Esophagus squamous epithelium (tissue), 5 donors: ENCODE data around the gene RFX1. TPM values are rescaled to one million over a fixed set of nuclear protein-coding genes. Genes with fewer than 3 reads are reported as not detected.

Source experiments
- DNase-seq: peaks from one replicate; lab custom pipeline; 2025; lab: John Stamatoyannopoulos, UW
- H3K27ac ChIP-seq, 4 donors: fragments of 200-600 bp; sonication (generic); one replicate each; pipeline ENCODE4 v1.5.1; 2016 to 2019; ENCODE audit warnings: mild to moderate bottlenecking in 1 of 4
- H3K27me3 ChIP-seq, 4 donors: fragments of 200-600 bp; sonication (generic); 1 replicate in 3 of 4; 2 replicates in 1 of 4; pipeline versions ENCODE4 v1.5.1 to v1.6.0; 2017 to 2021; ENCODE audit warnings: antibody characterized with exemption in 1 of 4
- H3K36me3 ChIP-seq, 3 donors: fragments of 200-600 bp; sonication (generic); one replicate each; pipeline ENCODE4 v1.5.1; 2016 to 2019
- H3K4me1 ChIP-seq, 3 donors: fragments of 200-600 bp; sonication (generic); one replicate each; pipeline ENCODE4 v1.5.1; 2017 to 2019
- H3K4me3 ChIP-seq, 4 donors: fragments of 200-600 bp; sonication (generic); 1 replicate in 3 of 4; 2 replicates in 1 of 4; pipeline ENCODE4 v1.5.1; 2016 to 2019; ENCODE audit warnings: mild to moderate bottlenecking in 2 of 4, moderate library complexity in 1 of 4
- H3K9me3 ChIP-seq, 3 donors: fragments of 200-600 bp; sonication (generic); one replicate each; pipeline ENCODE4 v1.5.1; 2016 to 2019
- CTCF ChIP-seq, 6 experiments: fragments of 450-650 bp in 4 of 6; fragments of 200-600 bp in 2 of 6; sonication (generic) in 2 of 6; IDR thresholded peaks; one replicate each; pipeline ENCODE4 v1.5.1; 2016 to 2019; ENCODE audit warnings: antibody characterized with exemption in 6 of 6, mild to moderate bottlenecking in 4 of 6, moderate library complexity in 4 of 6
- POLR2A ChIP-seq, 4 donors: fragments of 450-650 bp; IDR thresholded peaks; one replicate each; pipeline ENCODE4 v1.6.1; 2017; ENCODE audit warnings: antibody characterized with exemption in 4 of 4, mild to moderate bottlenecking in 4 of 4, moderate library complexity in 3 of 4
- WGBS, 2 donors: methylation state at CpG; one replicate each; pipeline ENCODE4 v1.1.5; 2018; 5-methylcytosine and 5-hydroxymethylcytosine counted together
- intact Hi-C: fragments of 100-400 bp; cut with DNase I; formaldehyde crosslinking; loops from one replicate; pipeline ENCODE4 v1.15.0; 2022
- total RNA-seq, 4 donors: library from RNA; depleted of rRNA; stranded (reverse); fragments of >200 nt; gene quantifications; one replicate each; pipeline ENCODE4 v1.1.0, GENCODE V29; 2016
- donor health status: DM: yes; HTN: yes; CAD: no.

Gene RFX1
- total RNA-seq, 4 donors from 2014 or later: 1.8 to 7.5 (median 3.9) TPM

DNA sequence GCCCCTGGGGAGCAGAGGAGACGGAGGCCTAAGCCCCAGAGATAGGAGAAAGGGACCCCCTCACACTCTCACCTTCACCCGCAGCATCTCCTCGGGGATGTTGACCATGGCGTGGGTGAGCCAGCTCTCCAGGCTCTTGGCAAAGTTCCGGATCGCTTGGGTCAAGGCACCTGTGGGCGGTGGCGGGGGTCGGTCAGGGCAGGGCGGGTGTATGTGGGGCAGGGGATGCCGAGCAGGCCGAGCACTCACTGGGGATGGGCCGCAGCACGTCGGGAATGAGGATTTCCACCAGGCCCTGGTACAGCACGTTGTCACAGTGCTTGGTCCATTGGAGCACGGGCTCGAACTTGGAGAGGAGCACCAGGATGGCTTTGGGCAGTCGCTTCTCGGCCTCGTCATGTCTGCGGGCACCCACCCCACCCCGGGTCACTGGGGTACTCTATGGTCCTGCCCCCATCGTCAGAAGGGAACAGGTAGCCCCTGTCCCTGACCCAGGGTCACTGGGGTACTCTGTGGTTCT lies 40.7 kb downstream of the RFX1 start:
- no peaks in the 10 kb centered on the region for H3K9me3 ChIP-seq
- peaks cover 24 to 99% (median 42%) of the 10 kb centered on the region in 3 donors for H3K36me3 ChIP-seq
- WGBS, 2 donors: 78 to 100% methylated on average over 3 to 7 of the region's 24 CpGs
- no peak for TF ChIP-seq CTCF (IDR thresholded peaks at IDR 0.05)
- TF ChIP-seq POLR2A (IDR thresholded peaks at IDR 0.05): no peak
- no peak for DNase-seq
- H3K4me3 ChIP-seq: no peak overlapping the region
- peaks cover 0 to 20% (median 0%) of the 10 kb centered on the region in 3 donors for H3K4me1 ChIP-seq
- no peaks in the 10 kb centered on the region for H3K27me3 ChIP-seq
- intact Hi-C loops: no loop called here
- H3K27ac ChIP-seq: no peak overlapping the region

DNA sequence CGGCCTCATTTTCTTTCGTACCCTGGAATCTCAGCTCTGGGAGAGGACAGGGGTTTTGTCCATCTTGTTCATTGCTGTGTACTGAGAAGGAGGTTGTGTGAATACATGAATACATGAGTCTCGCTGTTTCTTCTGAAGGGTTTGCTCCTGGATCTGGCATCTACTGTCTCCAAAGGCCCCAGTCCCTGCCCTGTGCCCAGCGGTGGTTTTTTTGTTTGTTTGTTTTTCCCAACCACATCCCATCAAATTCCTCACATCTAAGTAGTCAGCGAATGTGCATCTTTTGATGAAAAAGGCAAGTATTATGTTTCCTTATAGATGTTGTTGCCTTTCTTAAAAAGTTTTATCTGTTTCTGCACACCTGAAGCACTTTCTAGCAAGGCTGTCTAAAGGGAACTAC lies 41.3 kb downstream of the RFX1 start:
- intact Hi-C loops: no loop called here
- H3K27ac ChIP-seq: no peak overlapping the region
- H3K9me3 ChIP-seq: no peaks in the 10 kb centered on the region
- peaks cover 0 to 20% (median 0%) of the 10 kb centered on the region in 3 donors for H3K4me1 ChIP-seq
- H3K4me3 ChIP-seq: no peak overlapping the region
- TF ChIP-seq CTCF (IDR thresholded peaks at IDR 0.05) (no peak), POLR2A (IDR thresholded peaks at IDR 0.05) (no peak)
- H3K27me3 ChIP-seq: no peaks in the 10 kb centered on the region
- DNase-seq: no peak
- WGBS, 2 donors: 84 to 88% methylated on average over 5 of the region's 5 CpGs
- peaks cover 24 to 100% (median 40%) of the 10 kb centered on the region in 3 donors for H3K36me3 ChIP-seq

GRCh38 chr19:13963603-13964105 lies 42.5 kb downstream of the RFX1 start:
- Histone ChIP-seq H3K4me3 (no peak overlapping the region), H3K4me1 (peaks cover 0 to 20% (median 0%) of the 10 kb centered on the region in 3 donors), H3K9me3 (no peaks in the 10 kb centered on the region), H3K36me3 (peaks cover 22 to 100% (median 37%) of the 10 kb centered on the region in 3 donors), H3K27me3 (no peaks in the 10 kb centered on the region), H3K27ac (no peak overlapping the region)
- WGBS, 2 donors: 92 to 93% methylated on average over 14 to 16 of the region's 48 CpGs
- TF ChIP-seq CTCF (IDR thresholded peaks at IDR 0.05) (no peak), POLR2A (IDR thresholded peaks at IDR 0.05) (no peak)
- no peak for DNase-seq
- intact Hi-C loops: no loop called here

DNA sequence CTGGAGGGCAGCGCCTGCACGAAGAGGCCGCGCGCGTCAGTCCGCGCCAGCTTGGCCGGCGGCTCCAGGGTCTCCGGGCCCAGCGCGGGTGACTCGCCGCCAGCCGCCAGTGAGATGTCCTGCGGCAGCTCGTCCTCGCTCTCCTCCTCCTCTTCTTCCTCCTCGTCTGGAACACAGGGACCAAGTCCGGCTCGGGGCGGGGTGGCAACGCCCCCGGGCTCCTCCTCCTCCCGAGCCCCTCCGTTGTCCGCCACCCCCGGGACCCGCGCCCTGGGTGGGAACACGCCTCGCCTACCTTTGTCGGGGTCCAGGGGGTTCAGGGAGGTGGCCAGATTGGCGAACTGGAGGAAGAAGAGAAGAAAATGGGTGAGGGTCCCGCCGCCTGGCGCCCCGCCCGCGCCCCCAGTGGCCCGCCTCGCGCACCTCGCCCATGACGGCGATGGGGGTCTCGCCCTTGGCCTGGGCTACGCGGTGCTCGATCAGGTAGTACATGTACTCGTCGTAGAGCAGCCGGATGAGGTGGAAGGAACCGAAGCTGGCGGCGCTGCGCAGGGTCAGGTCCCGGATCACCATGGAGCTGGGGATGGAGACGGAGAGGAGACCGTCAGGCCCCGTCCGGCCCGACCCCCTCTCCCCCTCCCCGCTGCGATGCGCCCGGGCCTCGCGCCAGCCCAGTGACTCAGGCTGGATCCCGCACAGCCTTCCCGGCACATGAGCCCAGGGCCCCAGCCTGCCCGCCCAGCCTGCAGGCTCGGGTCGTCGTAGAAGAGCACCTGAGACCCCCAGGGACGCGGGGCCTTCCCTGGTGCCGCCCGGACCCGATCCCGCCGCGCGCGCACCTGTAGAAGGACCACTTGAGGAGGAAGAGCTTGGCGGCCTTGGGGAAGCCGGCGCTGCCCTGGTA lies 43.2 kb downstream of the RFX1 start:
- H3K27me3 ChIP-seq: no peaks in the 10 kb centered on the region
- peak overlapping the region in 2 of 4 donors; percentile 28 to 50 for H3K27ac ChIP-seq
- WGBS, 2 donors: 60% methylated on average over 21 of the region's 89 CpGs; no CpG with 5 or more reads in 1 of the 2 donors
- DNase-seq: no peak
- peaks cover 19 to 100% (median 35%) of the 10 kb centered on the region in 3 donors for H3K36me3 ChIP-seq
- TF ChIP-seq POLR2A (IDR thresholded peaks at IDR 0.05) (no peak), CTCF (IDR thresholded peaks at IDR 0.05) (no peak)
- intact Hi-C loops: no loop called here
- H3K4me1 ChIP-seq: peaks cover 0 to 20% (median 0%) of the 10 kb centered on the region in 3 donors
- no peaks in the 10 kb centered on the region for H3K9me3 ChIP-seq
- H3K4me3 ChIP-seq: peak overlapping the region in 3 of 4 donors; percentile 31 to 54 (median 39)
